ENCODE measurements around the gene MANSC1.
A peak's percentile ranks its signal among the peaks of the same experiment; 100 is the strongest.

Gene MANSC1

DNA sequence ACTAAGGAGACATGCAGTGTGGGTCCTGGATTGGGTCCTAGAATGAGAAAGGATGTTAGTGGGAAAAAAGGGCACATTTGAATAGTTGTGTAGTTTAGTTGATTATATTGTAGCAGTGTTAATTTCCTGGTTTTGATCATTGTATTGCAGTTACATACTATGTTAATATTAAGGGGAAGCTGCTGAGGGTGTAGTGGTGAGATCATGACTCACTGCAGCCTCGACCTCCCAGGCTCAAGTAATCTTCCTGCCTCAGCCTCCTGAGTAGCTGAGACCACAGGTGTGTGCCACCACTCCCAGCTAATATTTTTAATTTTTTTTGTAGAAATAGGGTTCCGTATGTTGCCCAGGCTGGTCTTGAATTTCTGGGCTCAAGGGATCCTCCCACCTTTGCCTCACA lies 28.6 kb upstream of the MANSC1 start:
- H3K4me3 ChIP-seq (ENCODE audit: low read depth, low read length), result no peak overlapping the region
- no peak for TF ChIP-seq CTCF (IDR thresholded peaks at IDR 0.05; ENCODE audit: borderline replicate concordance, insufficient read depth, low read depth, low read length)

DNA sequence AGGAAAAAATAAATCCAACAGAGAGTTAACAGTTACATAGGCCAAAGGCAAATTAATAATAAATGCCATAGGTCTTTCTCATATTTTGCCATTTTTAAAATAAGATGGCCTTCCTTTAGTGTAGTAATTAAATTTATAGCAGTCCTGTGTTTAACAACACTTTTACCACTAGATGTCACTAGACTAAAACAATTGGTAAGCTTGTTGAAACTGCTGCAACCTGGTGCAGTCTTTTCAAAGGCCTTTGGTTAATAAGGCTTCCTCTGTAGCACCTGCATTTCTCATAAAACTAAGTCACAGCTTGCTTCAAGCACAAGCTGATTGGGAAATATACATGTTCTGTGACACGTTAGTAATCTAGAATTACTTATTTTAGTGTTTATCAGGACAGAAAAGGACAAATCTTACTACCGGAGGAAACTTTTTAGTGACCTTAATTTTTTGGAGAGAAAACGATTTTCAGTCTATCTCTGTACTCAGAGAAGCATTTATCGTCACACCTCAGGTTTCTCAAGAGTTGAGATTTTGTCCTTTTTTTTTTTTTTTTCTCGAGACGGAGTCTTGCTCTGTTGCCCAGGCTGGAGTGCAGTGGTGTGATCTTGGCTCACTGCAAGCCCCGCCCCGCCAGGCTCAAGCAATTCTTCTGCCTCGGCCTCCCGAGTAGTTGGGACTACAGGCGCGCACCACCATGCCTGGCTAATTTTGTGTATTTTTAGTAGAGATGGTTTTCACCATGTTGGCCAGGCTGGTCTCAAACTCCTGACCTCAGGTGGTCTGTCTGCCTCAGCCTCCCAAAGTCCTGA lies 26.8 kb upstream of the MANSC1 start:
- peak; percentile 23; the same call in 1 of the 2 replicates for TF ChIP-seq CTCF (IDR thresholded peaks at IDR 0.05; ENCODE audit: borderline replicate concordance, insufficient read depth, low read depth, low read length)
- no peak overlapping the region for H3K4me3 ChIP-seq (ENCODE audit: low read depth, low read length)

DNA sequence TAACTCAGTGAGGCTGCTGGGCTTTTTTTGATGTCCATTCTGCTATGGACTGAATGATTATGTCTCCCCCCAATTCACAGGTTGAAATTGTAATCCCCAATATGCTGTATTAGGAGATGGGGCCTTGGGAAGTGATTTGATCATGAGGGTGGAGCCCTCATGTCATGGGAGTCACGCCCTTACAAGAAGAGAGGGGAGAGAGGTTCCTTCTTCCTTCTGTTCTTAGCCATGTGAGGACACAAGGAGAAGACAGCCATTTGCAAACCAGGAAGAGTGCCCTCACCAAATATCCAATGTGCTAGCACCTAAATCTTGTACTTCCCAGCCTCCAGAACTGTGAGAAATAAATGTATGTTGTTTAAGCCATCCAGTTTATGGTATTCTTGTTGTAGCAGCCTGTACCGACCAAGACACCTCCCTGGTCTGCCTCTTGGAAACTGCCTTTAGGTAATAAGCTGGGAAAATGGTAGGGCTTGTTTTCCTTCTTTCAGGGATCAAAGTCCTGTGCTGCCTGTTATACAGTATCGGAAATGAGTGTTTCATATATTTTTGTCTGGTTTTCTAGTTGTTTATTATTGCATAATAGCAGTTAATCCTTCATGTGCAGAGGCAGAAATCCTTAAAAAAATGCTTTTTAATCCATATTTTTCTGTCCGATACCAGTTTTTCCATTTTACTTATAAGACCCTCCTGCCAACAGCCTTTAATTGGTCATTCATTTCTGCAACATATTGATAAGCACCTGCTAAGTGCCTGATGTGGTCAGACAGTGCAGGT lies 23.1 kb upstream of the MANSC1 start:
- no peak for TF ChIP-seq CTCF (IDR thresholded peaks at IDR 0.05; ENCODE audit: borderline replicate concordance, insufficient read depth, low read depth, low read length)
- H3K4me3 ChIP-seq (ENCODE audit: low read depth, low read length), result no peak overlapping the region

- TF ChIP-seq CTCF (IDR thresholded peaks at IDR 0.05; ENCODE audit: borderline replicate concordance, insufficient read depth, low read depth, low read length), result no peak
- H3K4me3 ChIP-seq (ENCODE audit: low read depth, low read length), result no peak overlapping the region
Measured at GRCh38 chr12:12367482-12367998, 17.5 kb upstream of the MANSC1 start.

DNA sequence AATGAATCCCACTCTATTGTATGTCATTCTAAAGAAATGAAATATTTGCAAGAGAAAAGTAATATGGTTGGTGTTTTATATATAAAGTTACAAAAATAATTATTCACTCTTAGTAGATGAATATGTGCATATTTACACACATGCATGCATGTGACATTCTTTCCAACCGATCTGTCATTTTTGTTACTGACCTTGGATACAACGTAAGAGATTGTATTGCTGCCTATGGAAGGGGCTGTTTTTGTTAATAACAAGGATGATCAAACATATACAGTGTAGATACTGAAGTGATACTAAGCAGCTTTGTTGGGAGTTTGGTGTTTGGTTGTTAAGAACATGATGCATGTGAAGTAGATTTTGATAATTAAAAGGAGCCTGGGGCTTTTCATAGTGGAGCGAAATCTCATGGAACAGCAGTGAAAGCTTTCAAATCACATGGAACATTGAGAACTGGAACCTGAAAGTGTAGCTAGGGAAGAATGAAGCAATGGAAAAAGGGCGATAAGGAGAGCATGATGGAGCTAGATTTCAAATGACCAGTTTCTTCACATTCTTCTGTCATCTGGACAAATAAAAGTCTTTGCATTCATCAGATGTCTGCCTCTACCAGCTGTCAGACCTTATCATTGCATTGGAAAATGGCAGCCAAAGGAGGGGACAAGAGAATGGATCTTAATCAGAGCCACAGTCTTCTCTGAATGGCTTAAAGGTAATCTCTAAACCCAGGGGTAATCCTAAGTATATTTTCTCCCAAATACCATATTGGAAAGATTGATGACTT lies 16.8 kb upstream of the MANSC1 start:
- no peak for TF ChIP-seq CTCF (IDR thresholded peaks at IDR 0.05; ENCODE audit: borderline replicate concordance, insufficient read depth, low read depth, low read length)
- no peak overlapping the region for H3K4me3 ChIP-seq (ENCODE audit: low read depth, low read length)

DNA sequence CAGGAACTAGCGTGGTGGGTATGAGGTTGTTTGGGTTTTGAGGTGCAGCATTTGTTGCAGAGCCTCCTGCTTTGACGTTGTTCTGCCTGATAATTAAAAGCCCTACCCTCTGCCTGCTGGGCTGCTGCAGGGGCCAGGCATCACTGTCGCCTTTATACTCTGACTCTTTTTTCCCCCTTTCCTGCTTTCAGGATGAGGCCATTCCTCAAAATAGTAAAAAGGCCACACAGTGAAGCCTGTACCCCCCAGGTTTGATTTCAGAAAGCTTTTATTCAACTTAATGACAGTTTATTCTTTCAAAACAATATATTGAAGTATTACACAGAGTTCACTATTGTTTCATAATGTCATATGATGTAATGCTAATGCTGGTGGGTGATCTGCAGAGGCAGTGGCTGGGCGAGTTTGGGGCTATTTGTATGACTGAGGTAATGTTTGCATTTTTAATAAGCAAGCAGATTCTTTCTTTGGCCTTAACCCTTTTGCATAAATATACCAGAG lies 15.9 kb upstream of the MANSC1 start:
- TF ChIP-seq CTCF (IDR thresholded peaks at IDR 0.05; ENCODE audit: borderline replicate concordance, insufficient read depth, low read depth, low read length), result no peak
- no peak overlapping the region for H3K4me3 ChIP-seq (ENCODE audit: low read depth, low read length)

Measured in GM12875 (cell line).